K562 (cell line): Measurements from ENCODE around the gene MCC. TPM values are rescaled to one million over a fixed set of nuclear protein-coding genes. Genes with fewer than 3 reads are reported as not detected.

Experiments used
- ATAC-seq: fragments of 200-7000 bp; cut with Tn5 transposase; 3 replicates; pipeline ENCODE4 v1.9.1; 2020; ENCODE audit warnings: moderate library complexity
- BruUV-seq: library from RNA; stranded (reverse); fragments of 400-500 nt; replicated peaks from 2 replicates; lab custom pipeline; 2021; lab: Mats Ljungman, UMichigan
- CTCF ChIA-PET: fragments of 300-600 bp; formaldehyde crosslinking; extraction: SDS; loops from one replicate; lab custom pipeline; 2021; ENCODE audit warnings: low intra/inter-chr PET ratio; lab: Yijun Ruan, JAX
- POLR2A ChIA-PET: fragments of 300-600, 350-650 bp; sonication (Branson Sonifier 250); formaldehyde crosslinking; extraction: SDS; loops from one replicate; lab custom pipeline; 2021; ENCODE audit warnings: antibody characterized with exemption, inconsistent platforms; lab: Yijun Ruan, JAX
- DNase-seq, 4 experiments: peaks; one replicate each; pipeline versions ENCODE4 v3.0.0 to v3.0.0-alpha.2; 2011 to 2018; ENCODE audit warnings: low spot score in 3 of 4, mixed read lengths in 3 of 4; ENCODE audit errors: extremely low read depth in 1 of 4
- FAIRE-seq: peaks from 2 replicates; lab custom pipeline; 2011; peaks lifted over from hg19 to GRCh38; lab: Jason Lieb, UNC
- H2AFZ ChIP-seq: 2 replicates; pipeline ENCODE4 v1.6.0; 2011; ENCODE audit warnings: low read depth, low read length, control low read depth, inconsistent platforms
- H3K27ac ChIP-seq: fragments of 200-600 bp; 3 replicates; pipeline ENCODE4 v1.8.0; 2011; ENCODE audit warnings: low read depth, mild to moderate bottlenecking, control low read depth, inconsistent platforms, low read length, moderate library complexity, mixed read lengths; ENCODE audit errors: extremely low read depth
- H3K27me3 ChIP-seq, 2 experiments: fragments of 300-600 bp in 1 of 2; 2 replicates in 1 of 2; 3 replicates in 1 of 2; pipeline versions ENCODE4 v1.6.0 to v1.8.0; 2011; ENCODE audit warnings: inconsistent platforms in 2 of 2, low read length in 2 of 2, mild to moderate bottlenecking in 1 of 2, mixed read lengths in 1 of 2, moderate library complexity in 1 of 2; ENCODE audit not compliant: control insufficient read depth in 2 of 2, insufficient read depth in 2 of 2
- H3K36me3 ChIP-seq: fragments of 300-600 bp; 3 replicates; pipeline ENCODE4 v1.8.0; 2011; ENCODE audit warnings: mild to moderate bottlenecking, low read length, inconsistent platforms; ENCODE audit not compliant: control insufficient read depth, insufficient read depth
- H3K4me1 ChIP-seq, 2 experiments: fragments of 200-600 bp in 1 of 2; replicated peaks in 1 of 2; 2 replicates in 1 of 2; 3 replicates in 1 of 2; pipeline versions ENCODE4 v1.5.1 to v1.8.0; 2011; ENCODE audit warnings: inconsistent platforms in 2 of 2, low read length in 2 of 2, mild to moderate bottlenecking in 1 of 2, mixed read lengths in 1 of 2, moderate library complexity in 1 of 2; ENCODE audit not compliant: control insufficient read depth in 2 of 2, insufficient read depth in 2 of 2
- H3K4me2 ChIP-seq: 2 replicates; pipeline ENCODE4 v1.6.1; 2011; ENCODE audit warnings: low read length, control low read depth, inconsistent platforms, mixed read lengths; ENCODE audit not compliant: insufficient read depth
- H3K4me3 ChIP-seq: fragments of 200-600 bp; sonication (generic), shearing (Covaris generic); 2 replicates; pipeline ENCODE4 v1.5.1; 2016; ENCODE audit warnings: control low read depth, inconsistent platforms
- H3K79me2 ChIP-seq: fragments of 200-600 bp; 3 replicates; pipeline ENCODE4 v1.8.0; 2011; ENCODE audit warnings: low read length, inconsistent platforms; ENCODE audit not compliant: control insufficient read depth, insufficient read depth
- H3K9ac ChIP-seq, 2 experiments: 2 replicates each; pipeline versions ENCODE4 v1.6.0 to v1.6.1; 2011; ENCODE audit warnings: low read depth in 2 of 2, low read length in 2 of 2, control low read depth in 1 of 2, inconsistent platforms in 1 of 2, mild to moderate bottlenecking in 1 of 2, mixed read lengths in 1 of 2; ENCODE audit not compliant: insufficient read depth in 1 of 2
- H3K9me1 ChIP-seq: one replicate; pipeline ENCODE4 v1.6.0; 2011; ENCODE audit warnings: inconsistent platforms, mild to moderate bottlenecking, low read length, moderate library complexity; ENCODE audit not compliant: control insufficient read depth, insufficient read depth
- H3K9me3 ChIP-seq: replicated peaks from 2 replicates; pipeline ENCODE4 v1.5.1; 2011; ENCODE audit warnings: low read depth, low read length, inconsistent platforms; ENCODE audit not compliant: control insufficient read depth, insufficient read depth
- H4K20me1 ChIP-seq: replicated peaks from 2 replicates; pipeline ENCODE4 v1.6.1; 2011; ENCODE audit warnings: low read length, inconsistent platforms, mixed read lengths; ENCODE audit not compliant: control insufficient read depth, insufficient read depth
- BHLHE40 ChIP-seq: IDR thresholded peaks from 2 replicates; pipeline ENCODE4 v1.6.1; 2011; ENCODE audit warnings: low read length, improper control_type of control experiment
- BMI1 ChIP-seq: fragments of 150-350 bp; IDR thresholded peaks from 2 replicates; pipeline ENCODE4 v1.6.1; 2014; ENCODE audit warnings: low read length
- EHMT2 ChIP-seq: fragments of 450-650 bp; IDR thresholded peaks from 2 replicates; pipeline ENCODE4 v1.6.1; 2018; ENCODE audit warnings: antibody characterized with exemption
- EP300 ChIP-seq: IDR thresholded peaks from 2 replicates; pipeline ENCODE4 v1.6.1; 2012; ENCODE audit warnings: low read length, improper control_type of control experiment
- ESRRA ChIP-seq: fragments of 450-650 bp; IDR thresholded peaks from 2 replicates; pipeline ENCODE4 v1.6.1; 2014; ENCODE audit warnings: low read depth, mild to moderate bottlenecking, moderate library complexity, borderline replicate concordance
- KAT7 ChIP-seq: sonication (generic); formaldehyde crosslinking; IDR thresholded peaks from 2 replicates; pipeline ENCODE4 v1.8.0; 2022; ENCODE audit warnings: missing genetic modification reagents, mild to moderate bottlenecking, borderline replicate concordance
- MBD2 ChIP-seq: sonication (generic); IDR thresholded peaks from 2 replicates; pipeline ENCODE4 v1.6.1; 2016; ENCODE audit warnings: low read depth, borderline replicate concordance
- NBN ChIP-seq: fragments of 450-650 bp; IDR thresholded peaks from 2 replicates; pipeline ENCODE4 v1.6.1; 2016; ENCODE audit warnings: low read depth, mild to moderate bottlenecking
- RAD51 ChIP-seq: fragments of 450-650 bp; IDR thresholded peaks from 2 replicates; pipeline ENCODE4 v1.7.1; 2016; ENCODE audit warnings: low read depth, mild to moderate bottlenecking, borderline replicate concordance
- RBM15 ChIP-seq: fragments of 200-400 bp; formaldehyde crosslinking; IDR thresholded peaks from 2 replicates; pipeline ENCODE4 v1.6.1; 2018; ENCODE audit warnings: mild to moderate bottlenecking, low read length, moderate library complexity; ENCODE audit not compliant: insufficient read depth
- RNF219 ChIP-seq: fragments of 250-450 bp; sonication (Bioruptor Pico); IDR thresholded peaks from 2 replicates; pipeline ENCODE4 v1.5.0; 2022; ENCODE audit warnings: mild to moderate bottlenecking
- SNIP1 ChIP-seq: fragments of 450-650 bp; IDR thresholded peaks from 2 replicates; pipeline ENCODE4 v1.7.1; 2017; ENCODE audit warnings: low read depth, mild to moderate bottlenecking
- TEAD4 ChIP-seq, 2 experiments: sonication (generic) in 1 of 2; formaldehyde crosslinking in 1 of 2; IDR thresholded peaks; 2 replicates each; pipeline versions ENCODE4 v1.6.1 to v1.8.0; 2012 to 2022; ENCODE audit warnings: borderline replicate concordance in 1 of 2, inconsistent platforms in 1 of 2, low read length in 1 of 2, mild to moderate bottlenecking in 1 of 2, missing genetic modification reagents in 1 of 2
- TOE1 ChIP-seq, 2 experiments: fragments of 450-650 bp in 1 of 2; sonication (generic) in 1 of 2; formaldehyde crosslinking in 1 of 2; IDR thresholded peaks; 2 replicates each; pipeline versions ENCODE4 v1.7.1 to v1.8.0; 2016 to 2022; ENCODE audit warnings: borderline replicate concordance in 2 of 2, mild to moderate bottlenecking in 2 of 2, antibody characterized with exemption in 1 of 2, inconsistent platforms in 1 of 2, low read depth in 1 of 2, missing genetic modification reagents in 1 of 2, moderate library complexity in 1 of 2
- ZNF174 ChIP-seq: fragments of 250-450 bp; sonication (Bioruptor Pico); IDR thresholded peaks from 2 replicates; pipeline ENCODE4 v1.4.0; 2020; ENCODE audit warnings: mild to moderate bottlenecking
- ZNF431 ChIP-seq: sonication (generic); formaldehyde crosslinking; IDR thresholded peaks from 2 replicates; pipeline ENCODE4 v1.8.0; 2022; ENCODE audit warnings: mild to moderate bottlenecking, missing genetic modification reagents
- WGBS: fragments of 100-300 bp; shearing (Covaris generic); methylation state at CpG from one replicate; pipeline ENCODE4 v1.1.6; 2016; ENCODE audit warnings: low coverage, mixed read lengths; ENCODE audit not compliant: insufficient coverage; ENCODE audit errors: missing lambda C conversion rate; 5-methylcytosine and 5-hydroxymethylcytosine counted together
- in situ Hi-C: fragments of 300-500 bp; cut with MboI; formaldehyde crosslinking; loops from 4 replicates; pipeline ENCODE4 v1.15.0; 2018; ENCODE audit warnings: inconsistent platforms, mixed read lengths
- intact Hi-C: fragments of 100-400 bp; cut with micrococcal nuclease; formaldehyde crosslinking; loops from 2 replicates; pipeline ENCODE4 v1.14.2; 2022
- polyA plus RNA-seq, 8 experiments: library from polyadenylated mRNA; depleted of rRNA in 4 of 8; stranded (reverse) in 5 of 8; unstranded in 3 of 8; fragments of >200 nt; fragmentation: Nextera tagmentation in 2 of 8; fragmentation: Illumina TruSeq in 1 of 8; extraction: Ambion mirVana in 2 of 8; extraction: Trizol in 1 of 8; gene quantifications; 2 replicates each; pipeline versions ENCODE4 v1.2.1 to v1.2.3, GENCODE V29; 2011 to 2014; ENCODE audit warnings: inconsistent platforms in 1 of 8, missing spikeins in 1 of 8
- total RNA-seq, 7 experiments: library from RNA; depleted of rRNA in 6 of 7; stranded (reverse); fragments of >200 nt in 6 of 7; fragmentation: Illumina TruSeq in 2 of 7; extraction: Trizol in 2 of 7; gene quantifications; 2 replicates each; pipeline versions ENCODE4 v1.2.1 to v1.2.3, GENCODE V29; 2011 to 2021; ENCODE audit warnings: low replicate concordance in 1 of 7
- TF ChIP-seq, protein P1 (sequence below): sonication (generic); formaldehyde crosslinking; IDR thresholded peaks from 2 replicates; pipeline ENCODE4 v1.5.0; 2020; ENCODE audit warnings: missing genetic modification reagents

MCC gene
- total and polyA plus RNA-seq, 9 of the 15 experiments (the other 6 are each of a cell fraction or from before 2014, with no cell fraction given) = 0.04 to 0.24 (median 0.06) TPM; not detected in 1

DNA sequence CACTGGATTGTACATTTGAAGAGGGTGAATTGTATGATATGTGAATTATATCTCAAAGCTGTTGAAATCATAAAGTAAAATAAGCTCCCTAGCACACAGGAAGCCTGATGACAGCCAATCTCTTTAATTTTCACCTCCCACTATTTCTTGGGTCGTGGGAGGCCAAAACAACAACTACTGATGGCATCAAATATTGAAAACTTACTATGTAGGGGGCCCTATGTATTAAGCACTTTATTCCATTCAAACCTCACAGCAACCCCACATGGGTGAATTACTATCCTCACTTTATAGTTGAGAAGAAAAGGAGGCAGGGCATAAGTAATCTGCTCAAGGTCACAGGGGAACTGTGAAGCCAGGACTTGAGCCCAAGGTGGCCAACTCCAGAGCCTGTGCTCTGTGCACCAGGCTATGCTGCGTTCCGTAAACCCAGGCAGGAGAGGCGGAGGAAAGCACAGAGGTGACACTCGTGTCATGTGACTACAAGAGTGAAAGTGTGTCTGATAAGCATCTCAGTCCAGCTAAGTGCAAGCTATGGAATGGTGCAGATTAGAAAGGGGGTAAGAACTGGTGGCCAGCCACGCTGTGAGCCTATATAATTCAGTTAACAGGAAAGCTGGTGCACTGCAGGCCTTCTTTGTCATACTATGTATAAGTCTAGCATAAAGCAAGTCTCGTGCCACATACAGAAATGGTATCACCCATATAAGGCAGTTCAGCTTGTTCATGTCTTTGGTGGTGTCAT lies 290.6 kb downstream of the MCC start:
- H2AFZ ChIP-seq = no peak overlapping the region
- no peaks in the 10 kb centered on the region for H3K9me1 ChIP-seq
- 0% methylated on average over 7 of the region's 7 CpGs for WGBS
- POLR2A ChIA-PET = interaction anchor here (0.6 kb wide), 1 partner anchor 8 kb away, joined by 3 read pairs; no protein-coding TSS in a partner anchor
- in situ Hi-C loops = no loop called here
- CTCF ChIA-PET = no interaction called here
- H3K36me3 ChIP-seq = no peaks in the 10 kb centered on the region
- H3K9ac ChIP-seq = no peak overlapping the region; a peak in 1 of 4 replicates
- no peak overlapping the region for H3K27ac ChIP-seq
- H3K4me1 ChIP-seq = peaks cover 4 to 7% of the 10 kb centered on the region in 2 experiments; a peak in 3 of 5 replicates
- H3K4me2 ChIP-seq = peak overlapping the region; percentile 50; the same call in 1 of the 2 replicates
- no TSS peak for BruUV-seq
- H3K4me3 ChIP-seq = no peak overlapping the region
- ATAC-seq (peak; percentile 80), FAIRE-seq (no peak), DNase-seq (peak in 3 of 4 experiments; percentile 17 to 28 (median 21))
- no peaks in the 10 kb centered on the region for H3K79me2 ChIP-seq
- intact Hi-C loops = no loop called here
- H4K20me1 ChIP-seq = no peaks in the 10 kb centered on the region; the same call in 1 of the 2 replicates
- no peaks in the 10 kb centered on the region for H3K9me3 ChIP-seq
- peaks cover 13 to 30% of the 10 kb centered on the region in 2 experiments; a peak in 4 of 5 replicates for H3K27me3 ChIP-seq
- TF ChIP-seq ESRRA (0 out of 2 replicates have a peak, but pooled peaks have one; percentile 26), BMI1 (no peak), ZNF431 (CRISPR knock-in tag) (no peak), NBN (no peak), RNF219 (CRISPR knock-in tag) (no peak), EHMT2 (no peak), RBM15 (no peak), TEAD4 (IDR thresholded peaks at IDR 0.05; ENCODE audit: low read length) (peak; percentile 31; the same call in 1 of the 2 replicates), TEAD4 (CRISPR knock-in tag; IDR thresholded peaks at IDR 0.05; ENCODE audit: borderline replicate concordance) (no peak), KAT7 (CRISPR knock-in tag) (no peak), BHLHE40 (peak; percentile 15; the same call in 1 of the 2 replicates), EP300 (no peak), ZNF174 (CRISPR knock-in tag) (no peak), MBD2 (no peak), TOE1 (IDR thresholded peaks at IDR 0.05; ENCODE audit: borderline replicate concordance) (peak; percentile 77), TOE1 (CRISPR knock-in tag; IDR thresholded peaks at IDR 0.05; ENCODE audit: borderline replicate concordance, low read depth) (no peak), SNIP1 (no peak), RAD51 (peak; percentile 66)
- TF ChIP-seq, protein P1, sequence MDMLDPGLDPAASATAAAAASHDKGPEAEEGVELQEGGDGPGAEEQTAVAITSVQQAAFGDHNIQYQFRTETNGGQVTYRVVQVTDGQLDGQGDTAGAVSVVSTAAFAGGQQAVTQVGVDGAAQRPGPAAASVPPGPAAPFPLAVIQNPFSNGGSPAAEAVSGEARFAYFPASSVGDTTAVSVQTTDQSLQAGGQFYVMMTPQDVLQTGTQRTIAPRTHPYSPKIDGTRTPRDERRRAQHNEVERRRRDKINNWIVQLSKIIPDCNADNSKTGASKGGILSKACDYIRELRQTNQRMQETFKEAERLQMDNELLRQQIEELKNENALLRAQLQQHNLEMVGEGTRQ (CRISPR knock-in tag) = peak; percentile 69
